Head of caudate nucleus (tissue), 42 donors: ENCODE results near the gene KCNK18.

Source experiments
- DNase-seq, 42 donors: peaks; one replicate each; pipeline versions ENCODE4 v3.0.0 to v3.0.0-alpha.2; 2020 to 2021; ENCODE audit warnings: mixed read lengths in 7 of 42
- intact Hi-C: fragments of 100-400 bp; cut with DNase I; formaldehyde crosslinking; loops from one replicate; pipeline ENCODE4 v1.15.0; 2022

KCNK18 gene

GRCh38 chr10:117197189-117197588 lies at the start of gene KCNK18:
KCNK18 (plus strand) TSS chr10:117197489; CDS start chr10:117197489, 0 bp downstream.
- intact Hi-C loops: no loop called here
- DNase-seq: no peak

- intact Hi-C loops: no loop called here
- no peak for DNase-seq
Observed at GRCh38 chr10:117148284-117148683, 49.0 kb upstream of the KCNK18 start.

- intact Hi-C loops: no loop called here
- DNase-seq: no peak
Observed at GRCh38 chr10:117152668-117153067, 44.6 kb upstream of the KCNK18 start.

DNA sequence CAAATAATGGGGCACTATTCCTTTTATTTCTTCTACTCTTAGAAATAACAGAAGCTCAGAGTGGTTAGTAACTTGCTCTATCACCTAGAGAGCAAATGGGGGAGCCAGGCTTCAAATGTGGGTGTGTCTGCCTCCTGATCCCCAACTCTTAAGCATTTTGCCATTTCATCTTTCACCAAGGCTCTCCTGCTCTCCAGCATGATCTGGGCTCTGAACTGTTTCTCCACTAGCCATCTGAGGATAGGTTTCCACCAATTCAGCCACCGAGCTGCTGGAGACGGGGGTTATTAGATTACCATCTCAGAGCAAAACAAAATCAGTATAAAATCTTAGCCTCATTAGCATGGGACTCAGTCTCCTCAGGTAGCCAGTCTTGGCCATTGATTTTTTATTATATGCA lies 39.0 kb upstream of the KCNK18 start:
- no peak for DNase-seq
- intact Hi-C loops: no loop called here

DNA sequence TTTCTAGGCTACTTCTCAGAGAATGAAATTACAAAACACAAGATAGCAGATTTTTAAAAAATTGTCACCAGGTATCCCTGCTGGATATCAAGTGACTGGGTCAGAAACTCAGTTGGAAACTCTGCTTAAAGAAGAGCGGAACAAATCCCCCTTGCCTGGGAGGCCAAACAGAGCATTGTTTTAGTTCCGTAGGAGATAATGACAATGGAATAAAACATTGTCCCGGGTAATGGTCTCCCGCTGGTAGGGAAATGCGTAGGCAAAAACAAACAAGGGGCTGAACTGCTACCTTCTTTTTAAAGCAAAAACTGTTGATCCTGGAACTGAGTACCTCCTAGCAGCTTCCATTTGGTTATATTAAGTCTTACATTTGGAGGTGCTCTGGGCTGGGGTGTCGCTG lies 37.9 kb upstream of the KCNK18 start:
- no peak for DNase-seq
- intact Hi-C loops: no loop called here

DNA sequence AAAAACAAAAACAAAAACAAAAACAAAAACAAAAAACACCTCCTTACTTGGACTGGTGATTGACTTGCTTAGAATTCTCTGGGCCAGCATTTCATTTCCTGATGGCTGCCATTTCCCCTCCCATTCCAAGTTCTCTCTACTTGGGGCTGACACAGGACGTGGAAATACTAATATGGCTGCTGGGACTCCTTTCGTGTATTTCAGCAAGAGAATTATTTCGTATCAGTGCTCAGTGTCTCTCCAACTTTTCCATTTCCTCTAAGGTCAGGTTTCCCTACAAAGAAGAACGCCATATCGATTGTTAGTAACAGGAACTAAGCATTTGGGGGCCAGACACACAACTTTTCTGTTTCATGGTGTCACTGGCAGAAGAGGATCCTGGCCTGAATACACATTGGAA lies 36.7 kb upstream of the KCNK18 start:
- intact Hi-C loops: loop anchor here (10.0 kb wide), 1 partner anchor 46 kb away; no protein-coding TSS in a partner anchor
- DNase-seq: no peak

DNA sequence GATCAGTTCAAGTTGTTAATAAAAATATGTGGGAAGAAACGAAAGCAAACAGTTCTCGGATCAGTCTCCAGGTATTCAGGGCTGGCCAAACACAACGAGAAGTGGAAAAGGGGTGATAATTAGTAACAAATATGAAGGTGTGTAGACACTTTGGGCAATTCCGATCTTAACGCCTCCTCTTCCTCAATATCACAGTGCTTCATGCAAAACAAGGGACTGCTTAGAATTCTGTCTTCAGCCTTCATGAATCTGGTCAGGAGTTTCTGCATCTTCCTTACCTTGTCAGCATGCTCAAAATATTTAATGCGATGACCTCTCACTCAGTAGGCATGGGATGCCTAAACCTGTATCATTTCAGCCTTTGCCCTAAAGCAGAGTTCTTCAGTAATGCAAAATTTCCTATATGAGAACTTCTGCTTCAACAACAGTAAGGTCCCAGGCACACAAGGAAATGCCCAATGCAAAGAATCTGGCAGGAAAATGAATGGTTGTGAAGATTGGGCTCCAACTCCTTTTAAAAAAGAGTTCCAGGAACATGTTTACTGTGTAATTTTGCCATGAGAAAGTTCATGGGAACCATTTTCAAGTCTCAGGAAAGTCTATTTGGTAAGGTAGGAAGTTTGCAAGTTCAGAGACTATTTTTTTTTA lies 35.8 kb upstream of the KCNK18 start:
- intact Hi-C loops: loop anchor here (10.0 kb wide), 1 partner anchor 47 kb away; no protein-coding TSS in a partner anchor
- DNase-seq: no peak

- intact Hi-C loops: loop anchor here (10.0 kb wide), 1 partner anchor 48 kb away; no protein-coding TSS in a partner anchor
- DNase-seq: peak in 1 of 42 donors; percentile 20
Observed at GRCh38 chr10:117162093-117163060, 34.9 kb upstream of the KCNK18 start.

- DNase-seq: peak in 40 of 42 donors; percentile 36 to 89 (median 72)
- intact Hi-C loops: loop anchor here (10.0 kb wide), 1 partner anchor 49 kb away; no protein-coding TSS in a partner anchor
Observed at GRCh38 chr10:117163061-117163953, 34.0 kb upstream of the KCNK18 start.

DNA sequence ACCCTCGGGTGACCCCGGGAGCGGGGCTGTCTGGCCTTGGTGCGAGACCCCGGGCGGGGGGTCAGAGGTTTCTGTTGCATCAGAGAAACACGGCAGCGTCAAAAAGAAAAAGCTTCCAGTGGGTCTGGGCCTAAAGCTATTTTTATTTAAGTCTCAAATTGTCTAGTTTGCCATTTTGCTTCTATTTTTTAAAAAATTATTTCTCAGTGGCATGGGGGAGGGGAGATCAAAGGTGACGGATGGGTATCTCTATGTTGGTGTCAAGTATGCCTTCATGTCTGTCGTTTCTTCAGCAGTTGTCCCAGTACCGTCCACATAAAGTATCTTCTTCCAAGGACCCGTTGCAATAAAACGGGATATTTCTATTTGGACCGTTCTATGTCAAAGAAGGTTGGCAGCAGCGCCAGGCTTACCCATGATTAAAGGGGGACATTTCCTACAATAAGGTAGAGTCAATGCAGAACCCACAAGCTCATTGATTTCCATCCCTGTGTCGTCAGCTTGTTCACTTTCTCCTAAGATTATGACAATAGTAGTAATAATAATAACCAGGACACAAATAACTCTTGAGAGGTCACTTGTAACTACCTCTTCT lies 33.2 kb upstream of the KCNK18 start:
- intact Hi-C loops: loop anchor here (10.0 kb wide), 1 partner anchor 49 kb away; no protein-coding TSS in a partner anchor
- no peak for DNase-seq

DNA sequence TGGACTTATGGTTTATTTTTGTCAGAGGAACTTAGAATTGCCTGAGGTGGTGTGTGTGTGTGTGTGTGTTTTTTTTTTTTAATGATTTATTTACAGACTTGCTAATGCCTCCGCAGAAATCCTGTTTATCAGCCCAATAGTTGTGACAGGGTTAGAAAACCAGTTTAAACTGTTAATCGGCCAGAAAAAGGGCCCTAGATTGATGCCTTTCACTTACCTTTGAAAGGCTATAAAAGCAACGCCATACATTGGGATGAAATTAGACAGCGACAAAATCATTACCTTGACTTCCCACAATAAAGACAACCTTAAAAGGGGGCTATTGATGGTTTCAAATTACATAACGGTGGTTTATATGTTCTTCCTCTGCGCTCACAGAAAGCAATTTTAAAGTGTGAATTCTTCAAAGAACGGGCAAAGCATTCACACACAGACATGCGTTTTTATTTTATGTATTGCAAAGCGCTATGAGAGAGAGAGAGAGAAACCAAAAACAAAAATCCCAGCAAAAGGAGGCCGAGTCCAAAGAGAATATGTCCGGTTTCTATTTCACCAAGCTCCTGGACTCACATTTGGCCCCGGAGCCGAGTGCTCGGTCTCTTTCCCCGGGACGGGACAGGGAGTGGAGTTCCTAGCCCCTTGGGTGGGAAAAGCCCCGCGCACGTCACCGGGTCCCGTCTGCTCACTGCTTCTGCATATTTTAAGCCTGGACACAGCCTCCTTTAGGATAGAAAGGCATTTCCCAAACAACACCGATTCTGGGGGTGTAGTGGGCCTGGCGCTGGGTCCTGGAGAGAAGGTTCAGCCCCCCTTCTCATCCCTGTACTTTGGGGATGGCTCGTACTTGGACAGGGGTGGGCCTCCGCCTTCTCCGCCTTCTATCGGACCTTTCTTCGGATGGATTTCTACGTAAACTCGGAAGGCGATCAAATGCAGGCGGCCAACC lies 32.4 kb upstream of the KCNK18 start:
- intact Hi-C loops: loop anchor here (5.0 to 10.0 kb wide), 2 partner anchors 50 to 158 kb away; partner anchors contain the start of gene SHTN1
- DNase-seq: peak in 8 of 42 donors; percentile 15 to 41 (median 33)

GRCh38 chr10:117165538-117166417 lies 31.5 kb upstream of the KCNK18 start:
- peak; percentile 43 to 90 (median 77) for DNase-seq
- intact Hi-C loops: loop anchor here (5.0 to 10.0 kb wide), 2 partner anchors 51 to 158 kb away; partner anchors contain the start of gene SHTN1

DNA sequence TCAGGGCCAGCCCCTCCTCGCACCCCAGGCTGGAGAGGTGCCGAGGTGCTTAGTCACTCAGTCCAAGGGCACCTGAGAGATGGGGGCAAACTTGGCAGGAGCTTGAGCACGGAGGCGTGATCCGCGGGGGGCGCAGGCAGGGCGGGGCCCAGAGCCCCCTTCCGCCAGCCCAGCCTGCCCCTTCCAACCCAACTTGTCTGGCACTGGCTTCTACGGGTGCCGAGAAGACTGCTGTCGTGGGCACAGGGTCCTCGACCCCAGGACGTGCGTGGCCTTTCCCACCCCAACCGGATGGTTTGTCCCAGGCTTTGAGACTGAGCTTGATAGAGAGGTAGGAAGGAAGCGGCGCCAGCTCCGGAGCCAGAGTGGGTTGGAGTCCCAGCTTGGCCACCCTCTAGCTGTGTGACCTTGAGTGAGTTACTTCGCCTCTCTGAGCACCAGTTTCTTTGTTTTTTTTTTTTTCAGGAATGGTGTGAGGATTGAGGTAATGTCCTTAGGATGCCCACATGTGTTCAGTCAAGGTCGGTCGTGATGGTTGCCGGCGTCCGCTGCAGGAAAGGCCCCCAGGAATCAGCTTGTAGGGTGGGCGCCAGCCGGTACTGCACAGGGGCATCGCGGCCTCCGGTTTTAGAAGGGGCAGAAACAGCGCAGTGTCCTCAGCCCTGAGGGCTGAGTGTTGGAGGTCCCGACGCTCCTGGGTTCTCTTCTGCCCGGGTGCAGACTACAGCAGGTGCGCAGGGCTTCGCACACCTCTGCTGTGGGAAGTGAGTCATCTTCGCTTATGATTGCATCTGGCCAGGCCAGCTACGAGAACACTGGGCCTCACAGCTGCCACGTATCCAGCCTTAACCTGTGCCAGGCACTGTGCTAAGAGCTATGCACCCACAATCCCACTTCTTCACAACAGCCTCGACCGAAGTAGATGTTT lies 30.6 kb upstream of the KCNK18 start:
- intact Hi-C loops: loop anchor here (1.0 to 10.0 kb wide), 3 partner anchors 33 to 159 kb away; partner anchors contain the start of gene SHTN1
- no peak for DNase-seq

DNA sequence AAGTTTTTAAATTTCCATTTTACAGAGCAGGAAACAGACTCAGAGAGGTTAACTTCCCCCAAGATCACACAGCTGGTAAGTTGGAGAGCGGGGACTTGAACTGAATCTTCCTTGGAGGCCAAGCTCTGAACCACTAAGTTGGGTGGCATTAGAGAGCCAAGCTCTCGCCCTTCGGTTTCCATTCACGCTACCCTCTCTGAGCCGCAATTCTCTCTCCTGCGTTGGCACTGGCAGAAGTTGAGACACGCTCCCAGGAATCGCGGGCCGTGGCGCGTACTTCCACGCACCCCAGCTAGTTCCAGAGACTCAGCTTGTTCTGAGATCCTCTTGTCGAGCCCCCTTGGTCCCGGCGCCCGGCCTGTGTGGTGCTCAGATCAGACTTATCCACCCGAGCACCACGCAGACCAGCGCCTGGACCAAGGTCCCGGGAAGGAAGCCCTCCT lies 29.9 kb upstream of the KCNK18 start:
- intact Hi-C loops: loop anchor here (1.0 to 10.0 kb wide), 3 partner anchors 34 to 160 kb away; partner anchors contain the start of gene SHTN1
- peak in 3 of 42 donors; percentile 26 to 32 (median 30) for DNase-seq
